Glomerular endothelial cell (primary cell): ENCODE results near the gene DENND5B. TPM values are rescaled to one million over a fixed set of nuclear protein-coding genes. Genes with fewer than 3 reads are reported as not detected.
"Not testable (repeated sequence)": the region's sequence is repeated elsewhere in the genome, so short reads cannot be mapped to it uniquely, and the experiment has no call there.

Source experiments
- DNase-seq: peaks from one replicate; pipeline ENCODE4 v3.0.0-alpha.2; 2011; ENCODE audit warnings: low read depth, low spot score; ENCODE audit errors: extremely low read depth
- total RNA-seq: library from RNA; depleted of rRNA; stranded (reverse); fragments of >200 nt; gene quantifications from 2 replicates; pipeline ENCODE4 v1.2.3, GENCODE V29; 2015

The DENND5B gene
- total RNA-seq, 1 donor from 2014 or later: 17.2 TPM

GRCh38 chr12:31594681-31595080, 3.7 kb upstream of the DENND5B start:
- DNase-seq: no peak

GRCh38 chr12:31591380-31591901, 505 bp upstream of the DENND5B start:
- no peak for DNase-seq

GRCh38 chr12:31589904-31590641, 863 bp downstream of the DENND5B start:
- DNase-seq: no peak

GRCh38 chr12:31589598-31589903, 1.4 kb downstream of the DENND5B start:
- no peak for DNase-seq

GRCh38 chr12:31588976-31589375, 2.0 kb downstream of the DENND5B start:
- DNase-seq: no peak

GRCh38 chr12:31586728-31587127, 4.2 kb downstream of the DENND5B start:
- DNase-seq: no peak

- DNase-seq: no peak
These were observed 5.0 kb downstream of the DENND5B start for GRCh38 chr12:31585895-31586294.

GRCh38 chr12:31585271-31585670, 5.7 kb downstream of the DENND5B start:
- no peak for DNase-seq

GRCh38 chr12:31584782-31585181, 6.2 kb downstream of the DENND5B start:
- DNase-seq: no peak

- no peak for DNase-seq
These were observed 7.1 kb downstream of the DENND5B start for GRCh38 chr12:31583878-31584277.

- no peak for DNase-seq
These were observed 8.8 kb downstream of the DENND5B start for GRCh38 chr12:31582155-31582554.

GRCh38 chr12:31578632-31579031, 12.3 kb downstream of the DENND5B start:
- DNase-seq: no peak

GRCh38 chr12:31574803-31575575, 15.9 kb downstream of the DENND5B start:
- DNase-seq: no peak

GRCh38 chr12:31574367-31574766, 16.6 kb downstream of the DENND5B start:
- DNase-seq: not testable (repeated sequence)

- DNase-seq: no peak
These were observed 17.9 kb downstream of the DENND5B start for GRCh38 chr12:31572900-31573600.

GRCh38 chr12:31570880-31571279, 20.1 kb downstream of the DENND5B start:
- DNase-seq: no peak

- DNase-seq: not testable (repeated sequence)
These were observed 21.4 kb downstream of the DENND5B start for GRCh38 chr12:31569517-31569916.

GRCh38 chr12:31568498-31568897, 22.4 kb downstream of the DENND5B start:
- DNase-seq: no peak

- no peak for DNase-seq
These were observed 23.9 kb downstream of the DENND5B start for GRCh38 chr12:31567029-31567428.

GRCh38 chr12:31566547-31566946, 24.4 kb downstream of the DENND5B start:
- DNase-seq: no peak

- DNase-seq: no peak
These were observed 28.2 kb downstream of the DENND5B start for GRCh38 chr12:31562594-31563328.
